ENCODE results near the gene TMIGD3. TPM values are rescaled to one million over a fixed set of nuclear protein-coding genes. Genes with fewer than 3 reads are reported as not detected.

TMIGD3 gene
- polyA plus RNA-seq, 3 donors = 2.0 to 3.1 (median 2.1) TPM

DNA sequence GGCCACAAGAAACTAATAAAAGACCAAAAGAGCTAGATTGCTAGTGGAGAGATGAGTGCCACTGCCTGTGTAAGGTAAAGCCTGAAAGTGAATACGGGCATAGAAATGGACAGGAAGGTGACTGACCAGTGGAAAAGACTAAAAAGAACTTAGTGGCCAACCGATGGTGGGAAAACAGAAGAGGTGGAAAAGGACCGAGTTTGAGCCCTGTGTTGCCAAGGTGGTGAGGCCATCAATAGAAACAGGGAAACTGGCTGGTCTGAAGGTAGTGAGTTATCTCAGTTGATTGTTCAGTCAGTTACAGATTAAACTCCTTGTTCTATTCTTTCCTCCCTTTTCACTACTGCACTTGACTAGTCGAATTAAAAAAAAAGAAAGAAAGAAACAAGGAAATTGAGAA is 56.9 kb downstream of the TMIGD3 start:
- TF ChIP-seq, protein P1, sequence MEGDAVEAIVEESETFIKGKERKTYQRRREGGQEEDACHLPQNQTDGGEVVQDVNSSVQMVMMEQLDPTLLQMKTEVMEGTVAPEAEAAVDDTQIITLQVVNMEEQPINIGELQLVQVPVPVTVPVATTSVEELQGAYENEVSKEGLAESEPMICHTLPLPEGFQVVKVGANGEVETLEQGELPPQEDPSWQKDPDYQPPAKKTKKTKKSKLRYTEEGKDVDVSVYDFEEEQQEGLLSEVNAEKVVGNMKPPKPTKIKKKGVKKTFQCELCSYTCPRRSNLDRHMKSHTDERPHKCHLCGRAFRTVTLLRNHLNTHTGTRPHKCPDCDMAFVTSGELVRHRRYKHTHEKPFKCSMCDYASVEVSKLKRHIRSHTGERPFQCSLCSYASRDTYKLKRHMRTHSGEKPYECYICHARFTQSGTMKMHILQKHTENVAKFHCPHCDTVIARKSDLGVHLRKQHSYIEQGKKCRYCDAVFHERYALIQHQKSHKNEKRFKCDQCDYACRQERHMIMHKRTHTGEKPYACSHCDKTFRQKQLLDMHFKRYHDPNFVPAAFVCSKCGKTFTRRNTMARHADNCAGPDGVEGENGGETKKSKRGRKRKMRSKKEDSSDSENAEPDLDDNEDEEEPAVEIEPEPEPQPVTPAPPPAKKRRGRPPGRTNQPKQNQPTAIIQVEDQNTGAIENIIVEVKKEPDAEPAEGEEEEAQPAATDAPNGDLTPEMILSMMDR (IDR thresholded peaks at IDR 0.05) = no peak
- H3K4me2 ChIP-seq (replicated peaks; ENCODE audit: extremely low read depth, low read length, poor library complexity, severe bottlenecking) = no peak overlapping the region
- Mint-ChIP-seq H3K27ac (no peak overlapping the region), H3K27me3 (ENCODE audit: low read depth in 3 of 3) (peaks cover 0 to 2% (median 0%) of the 10 kb centered on the region in 3 donors), H3K9me3 (peaks cover 0 to 2% (median 0%) of the 10 kb centered on the region in 7 donors), H3K36me3 (peaks cover 59 to 65% of the 10 kb centered on the region in 2 donors), H3K4me3 (no peak overlapping the region), H3K4me1 (peaks cover 40% of the 10 kb centered on the region)
- peaks cover 42% of the 10 kb centered on the region for H3K79me2 ChIP-seq (ENCODE audit: insufficient read depth, low read length)
- no peak overlapping the region for H3K4me3 ChIP-seq (replicated peaks in 1 of 3; ENCODE audit: low read depth in 2 of 3, low read length in 3 of 3)
- H3K27ac ChIP-seq (ENCODE audit: low read depth in 1 of 2, low read length in 2 of 2) = no peak overlapping the region
- no peak overlapping the region for H2AFZ ChIP-seq (ENCODE audit: insufficient read depth, low read depth, low read length, poor library complexity, severe bottlenecking)
- peaks cover 25 to 35% of the 10 kb centered on the region in 2 donors for H3K4me1 ChIP-seq (ENCODE audit: control insufficient read depth in 1 of 2, insufficient read depth in 2 of 2, low read length in 2 of 2)
- WGBS (ENCODE audit: insufficient coverage) = 94% methylated on average over 3 of the region's 4 CpGs
- DNase-seq = no peak
- H3K27me3 ChIP-seq (ENCODE audit: control insufficient read depth in 2 of 2, insufficient read depth in 2 of 2, low read length in 2 of 2) = no peaks in the 10 kb centered on the region
- H3K9me3 ChIP-seq (replicated peaks in 1 of 2; ENCODE audit: control insufficient read depth in 1 of 2, insufficient read depth in 1 of 2, low read length in 2 of 2) = no peaks in the 10 kb centered on the region
- peaks cover 5% of the 10 kb centered on the region for H4K20me1 ChIP-seq (ENCODE audit: insufficient read depth, low read length)
- no peak overlapping the region for H3K9ac ChIP-seq (ENCODE audit: insufficient read depth, low read length, poor library complexity, severe bottlenecking)
- H3K36me3 ChIP-seq (replicated peaks in 1 of 2; ENCODE audit: control insufficient read depth in 1 of 2, insufficient read depth in 2 of 2, low read length in 2 of 2) = peaks cover 46 to 69% of the 10 kb centered on the region in 2 donors
- intact Hi-C loops (cut with micrococcal nuclease) = loop anchor here in 1 of 2 donors (5.0 to 10.0 kb wide), 3 partner anchors 311 to 484 kb away; partner anchors contain the start of genes DDX20 and LRIF1

DNA sequence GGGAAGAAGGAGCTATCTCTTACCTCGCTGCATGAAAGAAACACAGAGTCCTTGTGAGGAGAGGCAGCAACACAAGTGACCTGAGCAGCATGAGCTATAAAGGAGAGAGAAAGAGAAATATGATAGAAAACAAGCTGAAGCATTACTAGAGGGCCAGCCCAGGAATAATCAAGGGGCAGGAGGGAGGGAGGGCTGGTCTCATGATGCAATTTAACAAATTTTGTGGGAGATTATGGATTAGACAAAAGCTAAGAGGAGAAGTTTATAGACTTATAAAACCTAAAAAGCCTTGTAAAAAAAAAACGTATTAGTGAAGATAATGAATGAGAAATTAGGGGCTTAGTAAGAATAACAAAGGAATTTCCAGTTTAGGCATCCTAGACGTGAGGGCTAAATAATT is 59.4 kb downstream of the TMIGD3 start:
- H4K20me1 ChIP-seq (ENCODE audit: insufficient read depth, low read length) = peaks cover 5% of the 10 kb centered on the region
- TF ChIP-seq, protein P1 (IDR thresholded peaks at IDR 0.05) = no peak

More for the DNA sequence above, 59.4 kb downstream of the TMIGD3 start:
- H3K36me3 ChIP-seq (replicated peaks in 1 of 2; ENCODE audit: control insufficient read depth in 1 of 2, insufficient read depth in 2 of 2, low read length in 2 of 2) = peaks cover 65 to 83% of the 10 kb centered on the region in 2 donors
- intact Hi-C loops (cut with micrococcal nuclease) = loop anchor here in 1 of 2 donors (10.0 kb wide), 1 partner anchor 309 kb away; no protein-coding TSS in a partner anchor
- peaks cover 14 to 16% of the 10 kb centered on the region in 2 donors for H3K4me1 ChIP-seq (ENCODE audit: control insufficient read depth in 1 of 2, insufficient read depth in 2 of 2, low read length in 2 of 2)
- H3K9ac ChIP-seq (ENCODE audit: insufficient read depth, low read length, poor library complexity, severe bottlenecking) = no peak overlapping the region
- H3K27ac Mint-ChIP-seq = peak overlapping the region in 1 of 7 donors; percentile 1
- H3K4me2 ChIP-seq (replicated peaks; ENCODE audit: extremely low read depth, low read length, poor library complexity, severe bottlenecking) = no peak overlapping the region
- H3K4me3 Mint-ChIP-seq = no peak overlapping the region
- no peak for DNase-seq
- H3K27me3 ChIP-seq (ENCODE audit: control insufficient read depth in 2 of 2, insufficient read depth in 2 of 2, low read length in 2 of 2) = no peaks in the 10 kb centered on the region
- H3K36me3 Mint-ChIP-seq = peaks cover 70 to 77% of the 10 kb centered on the region in 2 donors
- H3K9me3 ChIP-seq (replicated peaks in 1 of 2; ENCODE audit: control insufficient read depth in 1 of 2, insufficient read depth in 1 of 2, low read length in 2 of 2) = no peaks in the 10 kb centered on the region
- 80% methylated on average over 1 of the region's 3 CpGs for WGBS (ENCODE audit: insufficient coverage)
- H3K27me3 Mint-ChIP-seq (ENCODE audit: low read depth in 3 of 3) = peaks cover 0 to 2% (median 0%) of the 10 kb centered on the region in 3 donors
- no peaks in the 10 kb centered on the region for H3K9me3 Mint-ChIP-seq
- H2AFZ ChIP-seq (ENCODE audit: insufficient read depth, low read depth, low read length, poor library complexity, severe bottlenecking) = no peak overlapping the region
- H3K4me1 Mint-ChIP-seq = peaks cover 26% of the 10 kb centered on the region
- peaks cover 19% of the 10 kb centered on the region for H3K79me2 ChIP-seq (ENCODE audit: insufficient read depth, low read length)
- no peak overlapping the region for H3K27ac ChIP-seq (ENCODE audit: low read depth in 1 of 2, low read length in 2 of 2)
- no peak overlapping the region for H3K4me3 ChIP-seq (replicated peaks in 1 of 3; ENCODE audit: low read depth in 2 of 3, low read length in 3 of 3)
